ENCODE measurements around the gene SLC24A3.

DNA sequence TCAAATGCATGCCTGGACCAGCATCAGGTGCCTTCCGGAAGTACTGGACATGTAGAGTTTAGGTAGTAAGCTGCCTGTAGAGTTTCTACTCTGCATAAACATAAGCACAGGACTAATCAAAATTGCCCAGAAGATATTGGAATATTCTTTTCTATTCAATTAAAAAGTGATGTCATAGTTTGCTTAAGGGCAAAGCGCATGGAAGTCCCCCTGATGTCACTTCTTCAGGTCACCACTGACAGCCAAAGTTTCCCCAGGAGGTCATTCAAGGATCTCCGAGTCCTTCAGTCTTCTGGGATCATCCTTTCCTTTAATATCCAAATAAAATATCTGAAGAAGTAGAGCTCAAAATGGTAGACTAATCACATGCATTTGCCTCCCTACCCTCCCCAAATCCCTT, 528.1 kb downstream of the SLC24A3 start:
- TF ChIP-seq, protein P1, sequence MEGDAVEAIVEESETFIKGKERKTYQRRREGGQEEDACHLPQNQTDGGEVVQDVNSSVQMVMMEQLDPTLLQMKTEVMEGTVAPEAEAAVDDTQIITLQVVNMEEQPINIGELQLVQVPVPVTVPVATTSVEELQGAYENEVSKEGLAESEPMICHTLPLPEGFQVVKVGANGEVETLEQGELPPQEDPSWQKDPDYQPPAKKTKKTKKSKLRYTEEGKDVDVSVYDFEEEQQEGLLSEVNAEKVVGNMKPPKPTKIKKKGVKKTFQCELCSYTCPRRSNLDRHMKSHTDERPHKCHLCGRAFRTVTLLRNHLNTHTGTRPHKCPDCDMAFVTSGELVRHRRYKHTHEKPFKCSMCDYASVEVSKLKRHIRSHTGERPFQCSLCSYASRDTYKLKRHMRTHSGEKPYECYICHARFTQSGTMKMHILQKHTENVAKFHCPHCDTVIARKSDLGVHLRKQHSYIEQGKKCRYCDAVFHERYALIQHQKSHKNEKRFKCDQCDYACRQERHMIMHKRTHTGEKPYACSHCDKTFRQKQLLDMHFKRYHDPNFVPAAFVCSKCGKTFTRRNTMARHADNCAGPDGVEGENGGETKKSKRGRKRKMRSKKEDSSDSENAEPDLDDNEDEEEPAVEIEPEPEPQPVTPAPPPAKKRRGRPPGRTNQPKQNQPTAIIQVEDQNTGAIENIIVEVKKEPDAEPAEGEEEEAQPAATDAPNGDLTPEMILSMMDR (IDR thresholded peaks at IDR 0.05): no peak
- TF ChIP-seq POLR2A (IDR thresholded peaks at IDR 0.05): no peak
